WERI-Rb-1 (cell line): ENCODE data around the gene SMIM24.

Source experiments
- DNase-seq: peaks from one replicate; pipeline ENCODE4 v3.0.0-alpha.2; 2020
- H3K27ac ChIP-seq: fragments of 250-450 bp; sonication (Bioruptor Pico); 2 replicates; pipeline ENCODE4 v1.5.1; 2020; ENCODE audit warnings: mild to moderate bottlenecking, moderate library complexity
- H3K27me3 ChIP-seq: fragments of 250-450 bp; sonication (Bioruptor Pico); 2 replicates; pipeline ENCODE4 v1.5.1; 2021; ENCODE audit warnings: mild to moderate bottlenecking, low read depth, moderate library complexity; ENCODE audit not compliant: insufficient read depth, severe bottlenecking
- H3K36me3 ChIP-seq: fragments of 250-450 bp; sonication (Bioruptor Pico); 2 replicates; pipeline ENCODE4 v1.5.1; 2020; ENCODE audit warnings: mild to moderate bottlenecking, moderate library complexity
- H3K4me3 ChIP-seq: 2 replicates; pipeline ENCODE4 v1.5.1; 2011; ENCODE audit warnings: low read depth, mild to moderate bottlenecking, control low read depth, low read length
- H3K9me3 ChIP-seq: fragments of 250-450 bp; sonication (Bioruptor Pico); 2 replicates; pipeline ENCODE4 v1.5.1; 2021; ENCODE audit warnings: mild to moderate bottlenecking, moderate library complexity; ENCODE audit not compliant: severe bottlenecking
- CTCF ChIP-seq: IDR thresholded peaks from 2 replicates; pipeline ENCODE4 v1.5.1; 2011; ENCODE audit warnings: low read depth, mild to moderate bottlenecking, control low read depth, inconsistent platforms, low read length

SMIM24 gene

DNA sequence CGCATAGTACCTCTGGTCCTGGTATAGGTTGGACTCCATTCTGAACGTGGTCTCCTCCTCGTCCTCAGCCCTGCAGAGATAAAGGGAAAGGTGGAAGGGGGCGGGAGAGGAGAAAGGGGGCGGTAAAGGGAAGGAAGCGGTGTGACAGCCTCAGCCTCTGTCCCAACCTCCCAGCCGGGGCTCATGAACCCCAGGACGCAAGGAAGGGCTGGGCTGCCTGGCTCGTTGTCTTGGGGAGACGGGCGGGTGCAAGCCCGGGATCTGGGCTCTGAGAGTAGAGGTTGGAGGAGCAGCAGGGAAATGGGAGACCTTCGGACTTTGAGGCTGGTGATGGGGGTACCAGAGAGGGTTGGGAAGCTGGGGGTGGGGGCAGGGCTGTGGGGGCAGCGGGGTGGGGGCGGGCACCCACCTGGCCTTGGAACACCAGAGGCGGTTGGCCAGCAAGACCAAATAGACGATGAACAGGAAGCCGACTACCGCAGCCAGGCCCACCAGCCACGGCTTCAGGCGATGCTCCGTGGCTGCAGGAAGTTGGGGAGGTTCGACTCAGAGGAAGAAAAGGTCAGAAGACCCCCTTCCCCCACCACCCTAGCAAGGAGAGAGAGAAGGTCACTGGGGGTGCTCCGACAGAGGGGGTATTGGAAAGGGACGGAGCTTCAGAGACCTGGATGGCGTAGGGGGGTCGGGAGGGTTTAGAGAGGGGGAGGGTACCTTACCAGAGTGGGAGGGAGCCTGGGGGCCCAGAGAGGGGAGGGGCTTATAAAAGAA lies 1.7 kb downstream of the SMIM24 start:
- no peak overlapping the region for H3K4me3 ChIP-seq
- TF ChIP-seq CTCF: no peak
- no peaks in the 10 kb centered on the region for H3K9me3 ChIP-seq
- H3K27ac ChIP-seq: no peak overlapping the region
- no peaks in the 10 kb centered on the region for H3K36me3 ChIP-seq
- DNase-seq: no peak
- peaks cover 20% of the 10 kb centered on the region for H3K27me3 ChIP-seq

GRCh38 chr19:3477951-3478350 lies 2.4 kb downstream of the SMIM24 start:
- no peak overlapping the region for H3K27ac ChIP-seq
- H3K9me3 ChIP-seq: no peaks in the 10 kb centered on the region
- H3K4me3 ChIP-seq: no peak overlapping the region
- no peaks in the 10 kb centered on the region for H3K36me3 ChIP-seq
- peaks cover 20% of the 10 kb centered on the region for H3K27me3 ChIP-seq
- no peak for DNase-seq
- TF ChIP-seq CTCF: no peak

GRCh38 chr19:3477506-3477905 lies 2.8 kb downstream of the SMIM24 start:
- no peak for TF ChIP-seq CTCF
- Histone ChIP-seq H3K27ac (no peak overlapping the region), H3K4me3 (no peak overlapping the region), H3K9me3 (no peaks in the 10 kb centered on the region), H3K27me3 (peaks cover 19% of the 10 kb centered on the region), H3K36me3 (no peaks in the 10 kb centered on the region)
- DNase-seq: no peak

DNA sequence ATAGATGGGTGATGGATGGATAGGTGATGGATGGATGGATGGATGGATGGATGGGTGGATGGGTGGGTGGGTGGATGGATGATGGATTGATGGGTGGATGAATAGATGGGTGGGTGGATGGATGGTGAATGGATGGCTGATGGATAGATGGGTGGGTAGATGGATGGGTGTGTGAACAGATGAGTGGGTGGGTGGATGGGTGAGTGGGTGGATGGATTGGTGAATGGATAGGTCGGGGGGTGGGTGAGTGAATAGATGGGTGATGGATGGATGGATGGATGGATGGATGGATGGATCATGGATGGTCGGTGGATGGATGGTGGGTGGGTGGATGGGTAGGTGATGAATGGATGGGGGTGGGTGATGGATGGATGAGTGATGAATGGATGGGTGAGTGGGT lies 3.5 kb downstream of the SMIM24 start:
- no peak for DNase-seq
- Histone ChIP-seq H3K9me3 (no peaks in the 10 kb centered on the region), H3K27ac (no peak overlapping the region), H3K36me3 (no peaks in the 10 kb centered on the region), H3K4me3 (no peak overlapping the region), H3K27me3 (peaks cover 12% of the 10 kb centered on the region)
- no peak for TF ChIP-seq CTCF

- no peak overlapping the region for H3K27ac ChIP-seq
- H3K36me3 ChIP-seq: no peaks in the 10 kb centered on the region
- DNase-seq: no peak
- peaks cover 4% of the 10 kb centered on the region for H3K27me3 ChIP-seq
- no peaks in the 10 kb centered on the region for H3K9me3 ChIP-seq
- no peak overlapping the region for H3K4me3 ChIP-seq
- TF ChIP-seq CTCF: no peak
Observed at GRCh38 chr19:3475449-3475848, 4.9 kb downstream of the SMIM24 start.

DNA sequence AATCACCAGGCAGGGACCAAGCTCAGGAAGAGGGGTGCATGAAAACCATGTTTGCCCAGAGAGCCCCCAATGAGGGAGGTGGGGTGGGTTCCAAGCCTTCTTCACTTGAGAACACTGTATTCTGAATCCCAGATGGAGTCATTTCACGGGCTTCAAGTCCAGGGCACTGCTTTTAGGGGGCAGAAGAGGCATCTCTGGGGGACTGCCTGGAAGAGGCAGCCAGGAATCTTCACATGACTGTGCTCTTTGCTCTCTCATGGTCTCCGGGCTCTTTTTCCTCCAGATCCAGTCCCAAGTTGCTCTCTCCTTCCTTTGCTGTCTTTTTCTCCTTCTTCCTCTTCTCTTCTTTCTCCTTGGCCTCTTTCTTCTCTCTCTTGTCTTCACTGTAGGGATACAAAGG lies 5.7 kb downstream of the SMIM24 start:
- no peak overlapping the region for H3K27ac ChIP-seq
- H3K36me3 ChIP-seq: no peaks in the 10 kb centered on the region
- TF ChIP-seq CTCF: no peak
- H3K4me3 ChIP-seq: no peak overlapping the region
- H3K27me3 ChIP-seq: peaks cover 10% of the 10 kb centered on the region
- DNase-seq: no peak
- no peaks in the 10 kb centered on the region for H3K9me3 ChIP-seq
